WTC11 (cell line): ENCODE results near the gene WDR33. TPM values are rescaled to one million over a fixed set of nuclear protein-coding genes. Genes with fewer than 3 reads are reported as not detected.

ENCODE experiments used
- ATAC-seq: fragments of 200-7000 bp; cut with Tn5 transposase; 2 replicates; pipeline ENCODE4 v1.10.0; 2021; ENCODE audit warnings: mild to moderate bottlenecking, moderate library complexity
- CTCF ChIA-PET: fragments of 300-600 bp; sonication (Branson Sonifier 250); formaldehyde crosslinking; loops from one replicate; lab custom pipeline; 2021; ENCODE audit warnings: antibody characterized with exemption; lab: Charles Lee
- POLR2A ChIA-PET: fragments of 350-600 bp; sonication (Branson Sonifier 250); formaldehyde crosslinking; loops from one replicate; lab custom pipeline; 2021; ENCODE audit warnings: antibody characterized with exemption; lab: Charles Lee
- DNase-seq: peaks from one replicate; pipeline ENCODE4 v3.0.0; 2021; ENCODE audit warnings: low spot score
- H3K27ac Mint-ChIP-seq: 2 replicates; pipeline ENCODE4 v1.8.0; 2021; ENCODE audit warnings: mixed read lengths
- H3K27me3 Mint-ChIP-seq: 2 replicates; pipeline ENCODE4 v1.8.0; 2021; ENCODE audit warnings: low read depth, mild to moderate bottlenecking, moderate library complexity, mixed read lengths
- H3K36me3 Mint-ChIP-seq: 2 replicates; pipeline ENCODE4 v1.8.0; 2021; ENCODE audit warnings: mixed read lengths
- H3K4me1 Mint-ChIP-seq: 2 replicates; pipeline ENCODE4 v1.8.0; 2022; ENCODE audit warnings: mixed read lengths
- H3K4me3 Mint-ChIP-seq: 2 replicates; pipeline ENCODE4 v1.8.0; 2021; ENCODE audit warnings: mild to moderate bottlenecking, moderate library complexity, mixed read lengths
- H3K9me3 Mint-ChIP-seq: 2 replicates; pipeline ENCODE4 v1.8.0; 2021; ENCODE audit warnings: mixed read lengths
- ATF6 ChIP-seq: sonication (generic); formaldehyde crosslinking; IDR thresholded peaks from 2 replicates; pipeline ENCODE4 v1.8.1; 2023; ENCODE audit warnings: mild to moderate bottlenecking, missing genetic modification reagents
- CBFB ChIP-seq: sonication (generic); formaldehyde crosslinking; IDR thresholded peaks from 2 replicates; pipeline ENCODE4 v1.8.1; 2022; ENCODE audit warnings: mild to moderate bottlenecking, low read depth, missing genetic modification reagents
- ETV6 ChIP-seq: sonication (generic); formaldehyde crosslinking; IDR thresholded peaks from 2 replicates; pipeline ENCODE4 v1.8.1; 2022; ENCODE audit warnings: mild to moderate bottlenecking, missing genetic modification reagents
- FOXJ3 ChIP-seq: sonication (generic); formaldehyde crosslinking; IDR thresholded peaks from 2 replicates; pipeline ENCODE4 v1.9.0; 2021; ENCODE audit warnings: missing genetic modification reagents, mild to moderate bottlenecking, borderline replicate concordance
- MAX ChIP-seq: sonication (generic); formaldehyde crosslinking; IDR thresholded peaks from 2 replicates; pipeline ENCODE4 v1.8.0; 2022; ENCODE audit warnings: mild to moderate bottlenecking, missing genetic modification reagents
- MXD4 ChIP-seq: fragments of 250-450 bp; sonication (Bioruptor Pico); IDR thresholded peaks from 2 replicates; pipeline ENCODE4 v1.8.0; 2021; ENCODE audit warnings: mild to moderate bottlenecking, moderate library complexity, borderline replicate concordance
- NFE2L1 ChIP-seq: sonication (generic); formaldehyde crosslinking; IDR thresholded peaks from 2 replicates; pipeline ENCODE4 v1.8.1; 2023; ENCODE audit warnings: missing genetic modification reagents
- NFYB ChIP-seq: sonication (generic); formaldehyde crosslinking; conservative IDR thresholded peaks from 2 replicates; pipeline ENCODE4 v1.8.0; 2022; ENCODE audit warnings: low read depth, missing genetic modification reagents
- PRDM15 ChIP-seq: sonication (generic); formaldehyde crosslinking; IDR thresholded peaks from 2 replicates; pipeline ENCODE4 v1.8.0; 2022; ENCODE audit warnings: missing genetic modification reagents
- PRRX2 ChIP-seq: fragments of 250-450 bp; sonication (Bioruptor Pico); IDR thresholded peaks from 2 replicates; pipeline ENCODE4 v1.8.0; 2021; ENCODE audit warnings: mild to moderate bottlenecking
- RELA ChIP-seq: sonication (generic); formaldehyde crosslinking; IDR thresholded peaks from 2 replicates; pipeline ENCODE4 v1.8.1; 2022; ENCODE audit warnings: missing genetic modification reagents, mild to moderate bottlenecking, borderline replicate concordance
- SMAD3 ChIP-seq: sonication (generic); formaldehyde crosslinking; IDR thresholded peaks from 2 replicates; pipeline ENCODE4 v1.8.0; 2022; ENCODE audit warnings: missing genetic modification reagents, mild to moderate bottlenecking, borderline replicate concordance
- ZNF138 ChIP-seq: sonication (generic); formaldehyde crosslinking; conservative IDR thresholded peaks from 2 replicates; pipeline ENCODE4 v1.8.1; 2022; ENCODE audit warnings: mild to moderate bottlenecking, moderate library complexity, missing genetic modification reagents
- ZNF317 ChIP-seq: sonication (generic); formaldehyde crosslinking; IDR thresholded peaks from 2 replicates; pipeline ENCODE4 v1.8.1; 2023; ENCODE audit warnings: low read depth, mild to moderate bottlenecking, moderate library complexity, missing genetic modification reagents, borderline replicate concordance
- ZNF423 ChIP-seq: fragments of 250-450 bp; sonication (Bioruptor Pico); IDR thresholded peaks from 2 replicates; pipeline ENCODE4 v2.1.2; 2022; ENCODE audit warnings: mild to moderate bottlenecking, moderate library complexity
- ZNF512 ChIP-seq: sonication (generic); formaldehyde crosslinking; IDR thresholded peaks from 2 replicates; pipeline ENCODE4 v1.8.1; 2022; ENCODE audit warnings: missing genetic modification reagents, borderline replicate concordance
- total RNA-seq: library from RNA; stranded (reverse); gene quantifications from 3 replicates; pipeline ENCODE4 v1.2.3, GENCODE V29; 2021

WDR33 gene
- total RNA-seq, 1 experiment from 2014 or later = 67.1 TPM

- ATAC-seq = no peak
- H3K4me3 Mint-ChIP-seq = no peak overlapping the region
These were observed 77.0 kb downstream of the WDR33 start for GRCh38 chr2:127733816-127734537.

GRCh38 chr2:127733113-127733815, 77.7 kb downstream of the WDR33 start:
- H3K4me1 Mint-ChIP-seq = no peaks in the 10 kb centered on the region
- TF ChIP-seq MXD4 (no peak), ATF6 (CRISPR knock-in tag) (no peak), PRRX2 (no peak), MAX (no peak), ZNF423 (CRISPR knock-in tag) (no peak), ZNF138 (CRISPR knock-in tag) (no peak), ZNF512 (CRISPR knock-in tag) (no peak), NFYB (no peak), ETV6 (CRISPR knock-in tag) (no peak), ZNF317 (CRISPR knock-in tag) (no peak), RELA (CRISPR knock-in tag) (no peak), FOXJ3 (CRISPR knock-in tag) (no peak)
- TF ChIP-seq, all 79 proteins: peak for 0
- Mint-ChIP-seq H3K36me3 (peaks cover 6% of the 10 kb centered on the region; the same call in 1 of the 2 replicates), H3K9me3 (no peaks in the 10 kb centered on the region), H3K27me3 (no peaks in the 10 kb centered on the region), H3K27ac (peak overlapping the region; percentile 16; the same call in 1 of the 2 replicates), H3K4me3 (no peak overlapping the region)
- ATAC-seq (no peak), DNase-seq (no peak)
- ChIA-PET CTCF (no interaction called here), POLR2A (no interaction called here)

More at GRCh38 chr2:127733816-127734537, 77.0 kb downstream of the WDR33 start:
- no peaks in the 10 kb centered on the region for H3K27me3 Mint-ChIP-seq
- no peak for DNase-seq
- no peaks in the 10 kb centered on the region for H3K4me1 Mint-ChIP-seq
- H3K9me3 Mint-ChIP-seq = no peaks in the 10 kb centered on the region
- H3K36me3 Mint-ChIP-seq = peaks cover 6% of the 10 kb centered on the region; the same call in 1 of the 2 replicates
- ChIA-PET POLR2A (no interaction called here), CTCF (interaction anchor here (1.3 kb wide), 1 partner anchor 10 kb away, joined by 4 read pairs; no protein-coding TSS in a partner anchor)
- TF ChIP-seq NFE2L1 (CRISPR knock-in tag) = no peak
- TF ChIP-seq CBFB (CRISPR knock-in tag) = no peak
- TF ChIP-seq SMAD3 (CRISPR knock-in tag) = no peak
- no peak for TF ChIP-seq PRDM15 (CRISPR knock-in tag)
- TF ChIP-seq, all 79 proteins: peak for 0
- H3K27ac Mint-ChIP-seq = no peak overlapping the region; the same call in 1 of the 2 replicates
